ENCODE results near the gene SNRPA. TPM values are rescaled to one million over a fixed set of nuclear protein-coding genes. Genes with fewer than 3 reads are reported as not detected.

Gene SNRPA
- total and polyA plus RNA-seq, 2 of the 13 experiments (the other 11 are each of a cell fraction or from before 2014, with no cell fraction given): 59.6 to 162 TPM

DNA sequence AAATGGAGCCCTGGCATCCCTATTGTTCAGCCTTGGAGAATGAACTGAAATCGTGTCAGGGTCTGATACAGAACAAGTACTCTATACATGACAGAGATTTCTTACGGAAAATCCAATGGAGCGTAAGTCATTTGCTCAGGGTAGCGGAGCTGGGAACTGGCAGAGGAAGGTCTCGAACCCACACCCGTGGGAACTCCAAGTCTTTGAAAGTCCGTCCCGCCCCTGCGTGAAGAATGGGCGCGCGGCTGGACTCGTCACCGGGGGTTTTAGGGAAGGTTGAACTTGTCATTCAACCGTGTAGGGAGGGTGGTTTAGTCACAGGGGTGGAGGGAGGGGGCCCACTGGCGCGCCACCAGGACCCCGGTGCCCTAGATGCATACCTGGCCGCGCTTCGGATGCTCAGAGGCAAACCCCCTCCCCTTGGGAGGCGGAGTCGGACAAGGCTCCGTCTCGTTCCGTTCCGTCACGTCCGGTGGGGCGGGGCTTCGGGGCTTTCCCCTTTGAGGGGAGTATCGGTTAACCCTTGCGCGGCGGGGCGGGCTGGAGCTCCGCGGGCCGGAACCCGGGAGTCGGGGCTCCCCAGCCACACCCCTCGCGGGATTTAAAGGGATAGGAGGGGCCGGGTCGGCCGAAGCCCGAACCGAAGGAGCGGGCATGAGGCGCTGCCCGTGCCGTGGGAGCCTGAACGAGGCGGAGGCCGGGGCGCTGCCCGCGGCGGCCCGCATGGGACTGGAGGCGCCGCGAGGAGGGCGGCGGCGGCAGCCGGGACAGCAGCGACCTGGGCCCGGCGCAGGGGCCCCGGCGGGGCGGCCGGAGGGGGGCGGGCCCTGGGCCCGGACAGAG is 34.3 kb upstream of the SNRPA start, which contains the start of the genes COQ8B and ITPKC (continued):
- peak; percentile 37; the same call in 1 of the 2 replicates for TF ChIP-seq HNF1B (CRISPR knock-in tag; IDR thresholded peaks at IDR 0.05)
- TF ChIP-seq USF2 (IDR thresholded peaks at IDR 0.05; ENCODE audit: low read depth, low read length): no peak
- no peak for TF ChIP-seq USF2 (CRISPR knock-in tag; IDR thresholded peaks at IDR 0.05; ENCODE audit: borderline replicate concordance)
- no peak for TF ChIP-seq ZFP36L2 (CRISPR knock-in tag; IDR thresholded peaks at IDR 0.05)
- no peak for TF ChIP-seq CENPX (CRISPR knock-in tag; IDR thresholded peaks at IDR 0.05)
- TF ChIP-seq ZNF614 (CRISPR knock-in tag; IDR thresholded peaks at IDR 0.05; ENCODE audit: borderline replicate concordance): peak; percentile 33; the same call in 1 of the 2 replicates
- TF ChIP-seq ZNF253 (CRISPR knock-in tag; IDR thresholded peaks at IDR 0.05; ENCODE audit: borderline replicate concordance): no peak
- no peak for TF ChIP-seq NR3C1 (CRISPR knock-in tag; IDR thresholded peaks at IDR 0.05)
- TF ChIP-seq ZNF407 (CRISPR knock-in tag; IDR thresholded peaks at IDR 0.05; ENCODE audit: not compliant biosample characterization): no peak
- TF ChIP-seq MAFK (conservative IDR thresholded peaks at IDR 0.05 in 1 of 2, IDR thresholded peaks at IDR 0.05 in 1 of 2; ENCODE audit: low read length in 2 of 2): no peak
- no peak for TF ChIP-seq IKZF4 (CRISPR knock-in tag; IDR thresholded peaks at IDR 0.05; ENCODE audit: borderline replicate concordance, low read depth, not compliant biosample characterization)
- TF ChIP-seq, protein P1, sequence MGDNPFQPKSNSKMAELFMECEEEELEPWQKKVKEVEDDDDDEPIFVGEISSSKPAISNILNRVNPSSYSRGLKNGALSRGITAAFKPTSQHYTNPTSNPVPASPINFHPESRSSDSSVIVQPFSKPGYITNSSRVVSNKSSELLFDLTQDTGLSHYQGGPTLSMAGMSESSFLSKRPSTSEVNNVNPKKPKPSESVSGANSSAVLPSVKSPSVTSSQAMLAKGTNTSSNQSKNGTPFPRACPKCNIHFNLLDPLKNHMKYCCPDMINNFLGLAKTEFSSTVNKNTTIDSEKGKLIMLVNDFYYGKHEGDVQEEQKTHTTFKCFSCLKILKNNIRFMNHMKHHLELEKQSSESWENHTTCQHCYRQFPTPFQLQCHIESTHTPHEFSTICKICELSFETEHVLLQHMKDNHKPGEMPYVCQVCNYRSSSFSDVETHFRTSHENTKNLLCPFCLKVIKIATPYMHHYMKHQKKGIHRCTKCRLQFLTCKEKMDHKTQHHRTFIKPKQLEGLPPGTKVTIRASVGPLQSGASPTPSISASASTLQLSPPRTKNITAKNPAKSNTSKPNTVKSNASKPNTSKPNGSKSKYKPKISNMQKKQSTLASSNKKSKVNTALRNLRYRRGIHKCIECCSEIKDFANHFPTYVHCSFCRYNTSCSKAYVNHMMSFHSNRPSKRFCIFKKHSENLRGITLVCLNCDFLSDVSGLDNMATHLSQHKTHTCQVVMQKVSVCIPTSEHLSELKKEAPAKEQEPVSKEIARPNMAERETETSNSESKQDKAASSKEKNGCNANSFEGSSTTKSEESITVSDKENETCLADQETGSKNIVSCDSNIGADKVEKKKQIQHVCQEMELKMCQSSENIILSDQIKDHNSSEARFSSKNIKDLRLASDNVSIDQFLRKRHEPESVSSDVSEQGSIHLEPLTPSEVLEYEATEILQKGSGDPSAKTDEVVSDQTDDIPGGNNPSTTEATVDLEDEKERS (CRISPR knock-in tag; IDR thresholded peaks at IDR 0.05): 0 out of 2 replicates have a peak, but pooled peaks have one; percentile 61

Data from HepG2 (cell line).